ENCODE measurements around the gene FGD5. TPM values are rescaled to one million over a fixed set of nuclear protein-coding genes. Genes with fewer than 3 reads are reported as not detected.

Gene FGD5
- total RNA-seq, 2 donors from 2014 or later, result 15.3 to 17.0 TPM

GRCh38 chr3:14946739-14947099, 128.0 kb downstream of the FGD5 start:
- peak overlapping the region; percentile 71 for H3K9ac ChIP-seq (ENCODE audit: extremely low read depth, low read length, poor library complexity, severe bottlenecking)
- TF ChIP-seq CTCF (conservative IDR thresholded peaks at IDR 0.05), result no peak
- Mint-ChIP-seq H3K9me3 (no peaks in the 10 kb centered on the region), H3K27ac (peak overlapping the region; percentile 94), H3K4me1 (peaks cover 44% of the 10 kb centered on the region), H3K27me3 (ENCODE audit: insufficient read depth) (no peaks in the 10 kb centered on the region), H3K36me3 (ENCODE audit: low read depth) (peaks cover 37% of the 10 kb centered on the region), H3K4me3 (peak overlapping the region; percentile 90)
- H3K27ac ChIP-seq (ENCODE audit: low read depth, low read length), result peak overlapping the region; percentile 100
- DNase-seq, result no peak
- WGBS, 2 experiments (ENCODE audit: insufficient coverage in 1 of 2, insufficient read length in 1 of 2), result 0 to 1% methylated on average over 6 to 8 of the region's 8 CpGs
- H3K9me3 ChIP-seq (ENCODE audit: control insufficient read depth, low read length), result no peaks in the 10 kb centered on the region
- peak overlapping the region; percentile 98 for H3K4me3 ChIP-seq (ENCODE audit: low read length)
- H3K4me1 ChIP-seq (ENCODE audit: control insufficient read depth, insufficient read depth, low read length), result peaks cover 5% of the 10 kb centered on the region
- peaks cover 60% of the 10 kb centered on the region for H3K36me3 ChIP-seq (ENCODE audit: control insufficient read depth, insufficient read depth, low read length)
- H3K27me3 ChIP-seq (ENCODE audit: control insufficient read depth, insufficient read depth, low read length, poor library complexity, severe bottlenecking), result no peaks in the 10 kb centered on the region

- TF ChIP-seq CTCF (conservative IDR thresholded peaks at IDR 0.05), result no peak
- H3K9me3 Mint-ChIP-seq, result no peaks in the 10 kb centered on the region
- peak within 1 kb of the TSS; percentile 99 for H3K27ac Mint-ChIP-seq
- peak within 1 kb of the TSS; percentile 100 for H3K27ac ChIP-seq (ENCODE audit: low read depth, low read length)
- 0% methylated on average over 12 to 107 of the region's 108 CpGs for whole genome bisulfite sequencing, 2 experiments (ENCODE audit: insufficient coverage in 1 of 2, insufficient read length in 1 of 2)
- peaks cover 5% of the 10 kb centered on the region for H3K4me1 ChIP-seq (ENCODE audit: control insufficient read depth, insufficient read depth, low read length)
- peaks cover 56% of the 10 kb centered on the region for H3K36me3 ChIP-seq (ENCODE audit: control insufficient read depth, insufficient read depth, low read length)
- H3K9me3 ChIP-seq (ENCODE audit: control insufficient read depth, low read length), result no peaks in the 10 kb centered on the region
- H3K9ac ChIP-seq (ENCODE audit: extremely low read depth, low read length, poor library complexity, severe bottlenecking), result peak within 1 kb of the TSS; percentile 72
- peak within 1 kb of the TSS; percentile 98 for H3K4me3 ChIP-seq (ENCODE audit: low read length)
- H3K36me3 Mint-ChIP-seq (ENCODE audit: low read depth), result peaks cover 42% of the 10 kb centered on the region
- H3K27me3 Mint-ChIP-seq (ENCODE audit: insufficient read depth), result no peaks in the 10 kb centered on the region
- no peaks in the 10 kb centered on the region for H3K27me3 ChIP-seq (ENCODE audit: control insufficient read depth, insufficient read depth, low read length, poor library complexity, severe bottlenecking)
- peak; percentile 92 for DNase-seq
- peak within 1 kb of the TSS; percentile 90 for H3K4me3 Mint-ChIP-seq
- peaks cover 38% of the 10 kb centered on the region for H3K4me1 Mint-ChIP-seq
These were observed 128.5 kb downstream of the FGD5 start, which contains the start of gene NR2C2 for GRCh38 chr3:14947100-14947885. Gene NR2C2, plus strand, starts transcription at chr3:14947583. Its CDS starts 56,332 bp downstream, at chr3:15003915.

GRCh38 chr3:14947886-14948608, 129.3 kb downstream of the FGD5 start:
- peaks cover 5% of the 10 kb centered on the region for H3K4me1 ChIP-seq (ENCODE audit: control insufficient read depth, insufficient read depth, low read length)
- 0% methylated on average over 71 of the region's 79 CpGs; no CpG with 5 or more reads in 1 of the 2 experiments for WGBS, 2 experiments (ENCODE audit: insufficient coverage in 1 of 2, insufficient read length in 1 of 2)
- H3K4me1 Mint-ChIP-seq, result peaks cover 33% of the 10 kb centered on the region

More at GRCh38 chr3:14947886-14948608, 129.3 kb downstream of the FGD5 start:
- TF ChIP-seq CTCF (conservative IDR thresholded peaks at IDR 0.05), result no peak
- Histone ChIP-seq H3K4me3 (ENCODE audit: low read length) (peak overlapping the region; percentile 87), H3K9ac (ENCODE audit: extremely low read depth, low read length, poor library complexity, severe bottlenecking) (peak overlapping the region; percentile 72), H3K27ac (ENCODE audit: low read depth, low read length) (peak overlapping the region; percentile 100), H3K9me3 (ENCODE audit: control insufficient read depth, low read length) (no peaks in the 10 kb centered on the region), H3K27me3 (ENCODE audit: control insufficient read depth, insufficient read depth, low read length, poor library complexity, severe bottlenecking) (no peaks in the 10 kb centered on the region), H3K36me3 (ENCODE audit: control insufficient read depth, insufficient read depth, low read length) (peaks cover 48% of the 10 kb centered on the region)
- peaks cover 42% of the 10 kb centered on the region for H3K36me3 Mint-ChIP-seq (ENCODE audit: low read depth)
- DNase-seq, result peak; percentile 99
- peak overlapping the region; percentile 99 for H3K27ac Mint-ChIP-seq
- H3K9me3 Mint-ChIP-seq, result no peaks in the 10 kb centered on the region
- peak overlapping the region; percentile 90 for H3K4me3 Mint-ChIP-seq
- H3K27me3 Mint-ChIP-seq (ENCODE audit: insufficient read depth), result no peaks in the 10 kb centered on the region
